Calu3 (cell line): Measurements from ENCODE around the gene HS6ST3. TPM values are rescaled to one million over a fixed set of nuclear protein-coding genes. Genes with fewer than 3 reads are reported as not detected.

Experiments
- BruUV-seq: library from RNA; stranded (reverse); fragments of 400-500 nt; replicated peaks from 2 replicates; lab custom pipeline; 2021; lab: Mats Ljungman, UMichigan
- CTCF ChIA-PET: fragments of 300-600 bp; sonication (Branson Sonifier 250); formaldehyde crosslinking; loops from one replicate; lab custom pipeline; 2022; ENCODE audit warnings: antibody characterized with exemption; lab: Charles Lee
- DNase-seq: peaks from one replicate; pipeline ENCODE4 v3.0.0; 2022
- H3K27ac Mint-ChIP-seq: one replicate; pipeline ENCODE4 v1.8.0; 2022; ENCODE audit warnings: mixed read lengths; ENCODE audit not compliant: unreplicated experiment
- H3K27me3 Mint-ChIP-seq: one replicate; pipeline ENCODE4 v1.8.0; 2022; ENCODE audit warnings: mixed read lengths; ENCODE audit not compliant: unreplicated experiment
- H3K36me3 Mint-ChIP-seq: one replicate; pipeline ENCODE4 v1.8.0; 2022; ENCODE audit warnings: mild to moderate bottlenecking, moderate library complexity, mixed read lengths; ENCODE audit not compliant: insufficient read depth, unreplicated experiment
- H3K4me1 Mint-ChIP-seq: one replicate; pipeline ENCODE4 v1.8.0; 2022; ENCODE audit warnings: mild to moderate bottlenecking, low read depth, mixed read lengths; ENCODE audit not compliant: unreplicated experiment
- H3K4me3 Mint-ChIP-seq: one replicate; pipeline ENCODE4 v1.8.0; 2022; ENCODE audit warnings: mild to moderate bottlenecking, low read depth, moderate library complexity, mixed read lengths; ENCODE audit not compliant: unreplicated experiment
- H3K9me3 Mint-ChIP-seq: one replicate; pipeline ENCODE4 v1.8.0; 2022; ENCODE audit warnings: low read depth, mixed read lengths; ENCODE audit not compliant: unreplicated experiment
- CTCF ChIP-seq: fragments of 200-600 bp; IDR thresholded peaks from one replicate; pipeline ENCODE4 v1.8.0; 2022; ENCODE audit warnings: antibody characterized with exemption; ENCODE audit not compliant: unreplicated experiment
- intact Hi-C: fragments of 100-400 bp; cut with micrococcal nuclease; formaldehyde crosslinking; loops from one replicate; pipeline ENCODE4 v1.10.0; 2022; ENCODE audit not compliant: unreplicated experiment
- total RNA-seq: library from RNA; stranded (reverse); gene quantifications from 2 replicates; pipeline ENCODE4 v1.2.3, GENCODE V29; 2022

HS6ST3 gene
- total RNA-seq, 1 experiment from 2014 or later = not detected

GRCh38 chr13:96161141-96161540, 71.2 kb downstream of the HS6ST3 start:
- no peak for TF ChIP-seq CTCF
- CTCF ChIA-PET = no interaction called here
- no peaks in the 10 kb centered on the region for H3K4me1 Mint-ChIP-seq

GRCh38 chr13:96165840-96166239, 75.9 kb downstream of the HS6ST3 start:
- no peak for DNase-seq
- BruUV-seq = no TSS peak
- intact Hi-C loops = no loop called here
- Mint-ChIP-seq H3K27me3 (no peaks in the 10 kb centered on the region), H3K9me3 (no peaks in the 10 kb centered on the region), H3K4me1 (no peaks in the 10 kb centered on the region), H3K27ac (no peak overlapping the region), H3K4me3 (no peak overlapping the region), H3K36me3 (no peaks in the 10 kb centered on the region)
- TF ChIP-seq CTCF = no peak
- CTCF ChIA-PET = no interaction called here

More at GRCh38 chr13:96161141-96161540, 71.2 kb downstream of the HS6ST3 start:
- BruUV-seq = no TSS peak
- no peak for DNase-seq
- intact Hi-C loops = no loop called here
- no peaks in the 10 kb centered on the region for H3K9me3 Mint-ChIP-seq
- no peaks in the 10 kb centered on the region for H3K36me3 Mint-ChIP-seq
- peaks cover 16% of the 10 kb centered on the region for H3K27me3 Mint-ChIP-seq
- H3K27ac Mint-ChIP-seq = no peak overlapping the region
- no peak overlapping the region for H3K4me3 Mint-ChIP-seq

GRCh38 chr13:96172066-96172465, 82.2 kb downstream of the HS6ST3 start:
- Mint-ChIP-seq H3K27ac (no peak overlapping the region), H3K27me3 (no peaks in the 10 kb centered on the region), H3K9me3 (no peaks in the 10 kb centered on the region), H3K4me1 (no peaks in the 10 kb centered on the region), H3K36me3 (no peaks in the 10 kb centered on the region), H3K4me3 (no peak overlapping the region)
- CTCF ChIA-PET = no interaction called here
- DNase-seq = no peak
- TF ChIP-seq CTCF = no peak
- no TSS peak for BruUV-seq
- intact Hi-C loops = no loop called here

- intact Hi-C loops = no loop called here
- DNase-seq = no peak
- Mint-ChIP-seq H3K4me1 (no peaks in the 10 kb centered on the region), H3K36me3 (no peaks in the 10 kb centered on the region), H3K27ac (no peak overlapping the region), H3K4me3 (no peak overlapping the region), H3K27me3 (no peaks in the 10 kb centered on the region), H3K9me3 (no peaks in the 10 kb centered on the region)
- TF ChIP-seq CTCF = no peak
- BruUV-seq = no TSS peak
- CTCF ChIA-PET = no interaction called here
Measured at GRCh38 chr13:96178759-96179158, 88.9 kb downstream of the HS6ST3 start.

GRCh38 chr13:96179309-96179708, 89.4 kb downstream of the HS6ST3 start:
- CTCF ChIA-PET = no interaction called here
- Mint-ChIP-seq H3K9me3 (no peaks in the 10 kb centered on the region), H3K4me1 (no peaks in the 10 kb centered on the region), H3K27me3 (no peaks in the 10 kb centered on the region), H3K36me3 (no peaks in the 10 kb centered on the region), H3K27ac (no peak overlapping the region), H3K4me3 (no peak overlapping the region)
- no peak for DNase-seq
- intact Hi-C loops = no loop called here
- BruUV-seq = no TSS peak
- no peak for TF ChIP-seq CTCF
